Head of caudate nucleus (tissue), 42 donors: ENCODE measurements around the gene EPB41L5.
"Not testable (repeated sequence)": the region's sequence is repeated elsewhere in the genome, so short reads cannot be mapped to it uniquely, and the experiment has no call there.

Source experiments
- DNase-seq, 42 donors: peaks; one replicate each; pipeline versions ENCODE4 v3.0.0 to v3.0.0-alpha.2; 2020 to 2021; ENCODE audit warnings: mixed read lengths in 7 of 42
- intact Hi-C: fragments of 100-400 bp; cut with DNase I; formaldehyde crosslinking; loops from one replicate; pipeline ENCODE4 v1.15.0; 2022

Gene EPB41L5

GRCh38 chr2:120026890-120027289 lies 14.0 kb downstream of the EPB41L5 start:
- intact Hi-C loops = no loop called here
- no peak for DNase-seq

- no peak for DNase-seq
- intact Hi-C loops = no loop called here
Measured at GRCh38 chr2:120028795-120029194, 15.9 kb downstream of the EPB41L5 start.

- DNase-seq = no peak
- intact Hi-C loops = no loop called here
Measured at GRCh38 chr2:120029672-120030640, 17.1 kb downstream of the EPB41L5 start.

- DNase-seq = no peak
- intact Hi-C loops = no loop called here
Measured at GRCh38 chr2:120032297-120032696, 19.4 kb downstream of the EPB41L5 start.

GRCh38 chr2:120034027-120034426 lies 21.1 kb downstream of the EPB41L5 start:
- no peak for DNase-seq
- intact Hi-C loops = no loop called here

GRCh38 chr2:120034621-120035020 lies 21.7 kb downstream of the EPB41L5 start:
- intact Hi-C loops = no loop called here
- DNase-seq = no peak

GRCh38 chr2:120036145-120036544 lies 23.3 kb downstream of the EPB41L5 start:
- no peak for DNase-seq
- intact Hi-C loops = no loop called here

GRCh38 chr2:120037995-120038541 lies 25.2 kb downstream of the EPB41L5 start:
- no peak for DNase-seq
- intact Hi-C loops = no loop called here

GRCh38 chr2:120042359-120042758 lies 29.5 kb downstream of the EPB41L5 start:
- intact Hi-C loops = no loop called here
- no peak for DNase-seq

GRCh38 chr2:120044336-120044735 lies 31.5 kb downstream of the EPB41L5 start:
- DNase-seq = no peak
- intact Hi-C loops = no loop called here

- intact Hi-C loops, DNase-seq: not testable (repeated sequence)
Measured at GRCh38 chr2:120045775-120046174, 32.9 kb downstream of the EPB41L5 start.

GRCh38 chr2:120046252-120046651 lies 33.4 kb downstream of the EPB41L5 start:
- DNase-seq, intact Hi-C loops: not testable (repeated sequence)

GRCh38 chr2:120052597-120052996 lies 39.7 kb downstream of the EPB41L5 start:
- intact Hi-C loops = no loop called here

GRCh38 chr2:120053891-120054290 lies 41.0 kb downstream of the EPB41L5 start:
- intact Hi-C loops = no loop called here
- DNase-seq = no peak

More at GRCh38 chr2:120052597-120052996, 39.7 kb downstream of the EPB41L5 start:
- DNase-seq = no peak

- intact Hi-C loops = no loop called here
Measured at GRCh38 chr2:120059483-120059882, 46.6 kb downstream of the EPB41L5 start.

GRCh38 chr2:120060088-120060623 lies 47.3 kb downstream of the EPB41L5 start:
- no peak for DNase-seq
- intact Hi-C loops = no loop called here

More at GRCh38 chr2:120059483-120059882, 46.6 kb downstream of the EPB41L5 start:
- no peak for DNase-seq

- DNase-seq = no peak
- intact Hi-C loops = no loop called here
Measured at GRCh38 chr2:120064664-120065063, 51.8 kb downstream of the EPB41L5 start.

- intact Hi-C loops = no loop called here
- peak in 1 of 42 donors; percentile 1 for DNase-seq
Measured at GRCh38 chr2:120066800-120067547, 54.1 kb downstream of the EPB41L5 start.

GRCh38 chr2:120068040-120068658 lies 55.3 kb downstream of the EPB41L5 start:
- intact Hi-C loops = not testable (repeated sequence)
- peak in 1 of 42 donors; percentile 36 for DNase-seq
